ENCODE measurements around the gene CERS6. TPM values are rescaled to one million over a fixed set of nuclear protein-coding genes. Genes with fewer than 3 reads are reported as not detected.
A peak's percentile ranks its signal among the peaks of the same experiment; 100 is the strongest.

CERS6 gene
- total RNA-seq, 1 donor from 2014 or later: 36.4 TPM

GRCh38 chr2:168702579-168702978 lies 246.5 kb downstream of the CERS6 start:
- Mint-ChIP-seq H3K36me3 (ENCODE audit: low read depth, unreplicated experiment) (peaks cover 8% of the 10 kb centered on the region), H3K4me3 (ENCODE audit: unreplicated experiment) (no peak overlapping the region), H3K27me3 (ENCODE audit: unreplicated experiment) (no peaks in the 10 kb centered on the region), H3K27ac (ENCODE audit: unreplicated experiment) (no peak overlapping the region), H3K4me1 (ENCODE audit: unreplicated experiment) (peaks cover 11% of the 10 kb centered on the region), H3K9me3 (ENCODE audit: unreplicated experiment) (no peaks in the 10 kb centered on the region)
- TF ChIP-seq CTCF (IDR thresholded peaks at IDR 0.05; ENCODE audit: unreplicated experiment): no peak
- no peak for DNase-seq (ENCODE audit: low spot score)

GRCh38 chr2:168703926-168704325 lies 247.9 kb downstream of the CERS6 start:
- Mint-ChIP-seq H3K36me3 (ENCODE audit: low read depth, unreplicated experiment) (peaks cover 5% of the 10 kb centered on the region), H3K4me1 (ENCODE audit: unreplicated experiment) (peaks cover 11% of the 10 kb centered on the region), H3K27me3 (ENCODE audit: unreplicated experiment) (no peaks in the 10 kb centered on the region), H3K9me3 (ENCODE audit: unreplicated experiment) (no peaks in the 10 kb centered on the region), H3K27ac (ENCODE audit: unreplicated experiment) (no peak overlapping the region), H3K4me3 (ENCODE audit: unreplicated experiment) (no peak overlapping the region)
- TF ChIP-seq CTCF (IDR thresholded peaks at IDR 0.05; ENCODE audit: unreplicated experiment): no peak
- DNase-seq (ENCODE audit: low spot score): no peak

GRCh38 chr2:168705534-168706470 lies 249.7 kb downstream of the CERS6 start:
- no peak for DNase-seq (ENCODE audit: low spot score)
- Mint-ChIP-seq H3K27ac (ENCODE audit: unreplicated experiment) (no peak overlapping the region), H3K36me3 (ENCODE audit: low read depth, unreplicated experiment) (peaks cover 5% of the 10 kb centered on the region), H3K4me1 (ENCODE audit: unreplicated experiment) (peaks cover 11% of the 10 kb centered on the region), H3K9me3 (ENCODE audit: unreplicated experiment) (no peaks in the 10 kb centered on the region), H3K27me3 (ENCODE audit: unreplicated experiment) (no peaks in the 10 kb centered on the region), H3K4me3 (ENCODE audit: unreplicated experiment) (no peak overlapping the region)
- TF ChIP-seq CTCF (IDR thresholded peaks at IDR 0.05; ENCODE audit: unreplicated experiment): peak; percentile 35

GRCh38 chr2:168706806-168707205 lies 250.7 kb downstream of the CERS6 start:
- DNase-seq (ENCODE audit: low spot score): no peak
- no peak overlapping the region for H3K27ac Mint-ChIP-seq (ENCODE audit: unreplicated experiment)
- peaks cover 5% of the 10 kb centered on the region for H3K36me3 Mint-ChIP-seq (ENCODE audit: low read depth, unreplicated experiment)
- H3K4me3 Mint-ChIP-seq (ENCODE audit: unreplicated experiment): no peak overlapping the region
- H3K9me3 Mint-ChIP-seq (ENCODE audit: unreplicated experiment): no peaks in the 10 kb centered on the region
- peaks cover 12% of the 10 kb centered on the region for H3K4me1 Mint-ChIP-seq (ENCODE audit: unreplicated experiment)
- H3K27me3 Mint-ChIP-seq (ENCODE audit: unreplicated experiment): no peaks in the 10 kb centered on the region
- TF ChIP-seq CTCF (IDR thresholded peaks at IDR 0.05; ENCODE audit: unreplicated experiment): no peak

- Mint-ChIP-seq H3K27ac (ENCODE audit: unreplicated experiment) (no peak overlapping the region), H3K36me3 (ENCODE audit: low read depth, unreplicated experiment) (peaks cover 5% of the 10 kb centered on the region), H3K4me3 (ENCODE audit: unreplicated experiment) (no peak overlapping the region), H3K4me1 (ENCODE audit: unreplicated experiment) (peaks cover 14% of the 10 kb centered on the region), H3K27me3 (ENCODE audit: unreplicated experiment) (no peaks in the 10 kb centered on the region), H3K9me3 (ENCODE audit: unreplicated experiment) (no peaks in the 10 kb centered on the region)
- no peak for DNase-seq (ENCODE audit: low spot score)
- no peak for TF ChIP-seq CTCF (IDR thresholded peaks at IDR 0.05; ENCODE audit: unreplicated experiment)
Observed at GRCh38 chr2:168708080-168708479, 252.0 kb downstream of the CERS6 start.

All from endothelial cell (in vitro differentiated cells).